ENCODE results near the gene HERC2. TPM values are rescaled to one million over a fixed set of nuclear protein-coding genes. Genes with fewer than 3 reads are reported as not detected.
"Not testable (repeated sequence)": the region's sequence is repeated elsewhere in the genome, so short reads cannot be mapped to it uniquely, and the experiment has no call there.

HERC2 gene
- total and polyA plus RNA-seq, 2 of the 4 experiments (the other 2 are of a cell fraction) = 20.8 to 28.9 TPM

DNA sequence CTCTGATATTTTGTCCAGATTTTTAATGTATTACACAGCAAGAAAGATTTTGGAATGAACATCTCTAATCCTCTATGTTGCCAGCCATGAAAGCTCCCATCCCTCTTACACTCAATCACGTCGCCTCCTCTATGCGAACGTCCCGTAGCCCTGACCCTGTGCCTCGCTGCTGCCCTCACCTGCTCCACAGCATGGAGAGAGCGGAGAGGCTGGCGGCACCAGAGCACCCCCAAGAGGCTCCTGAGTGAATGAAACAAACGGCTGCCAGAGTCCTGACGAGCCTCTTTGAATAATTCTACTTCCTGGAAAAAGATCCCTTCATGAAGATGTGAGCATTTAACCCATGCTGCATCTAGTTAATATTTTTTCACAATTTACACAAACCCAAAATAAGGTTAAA lies 116.3 kb downstream of the HERC2 start:
- H4K91ac ChIP-seq (ENCODE audit: insufficient read depth, low read depth, low read length); CTCF ChIA-PET; H3K14ac ChIP-seq (replicated peaks; ENCODE audit: low read depth, low read length); H3K9me3 ChIP-seq (ENCODE audit: control insufficient read depth, insufficient read depth, low read length); in situ Hi-C loops (cut with MboI; ENCODE audit: low sequenced_read_pairs); H4K20me1 ChIP-seq (ENCODE audit: insufficient read depth, low read length); H3K27me3 ChIP-seq (ENCODE audit: control insufficient read depth, insufficient read depth, low read length); H4K5ac ChIP-seq (ENCODE audit: low read depth, low read length); intact Hi-C loops (cut with micrococcal nuclease); H2BK20ac ChIP-seq (ENCODE audit: low read depth, low read length); H3K36me3 ChIP-seq (ENCODE audit: control insufficient read depth, insufficient read depth, low read length); H3K9ac ChIP-seq (ENCODE audit: low read depth, low read length); BruUV-seq (replicated peaks); H3K9me1 ChIP-seq (ENCODE audit: insufficient read depth, low read length); H3K56ac ChIP-seq (ENCODE audit: extremely low read depth, insufficient read depth, low read length); H2AFZ ChIP-seq (replicated peaks; ENCODE audit: low read length, poor library complexity); H3K18ac ChIP-seq (ENCODE audit: low read depth, low read length); H3K4me3 ChIP-seq (ENCODE audit: insufficient read depth, low read depth, low read length); H3K79me1 ChIP-seq (ENCODE audit: low read depth in 1 of 2, low read length in 2 of 2); DNase-seq; H3K23ac ChIP-seq (ENCODE audit: low read depth, low read length); H3K4me1 ChIP-seq (ENCODE audit: control insufficient read depth, insufficient read depth, low read length); H2AK5ac ChIP-seq (ENCODE audit: low read depth, low read length); H2BK5ac ChIP-seq (ENCODE audit: low read depth, low read length, poor library complexity, severe bottlenecking); dilution Hi-C loops (cut with HindIII; ENCODE audit: low sequenced_read_pairs, unreplicated experiment); H3K4ac ChIP-seq (ENCODE audit: low read depth, low read length); H2AK9ac ChIP-seq (replicated peaks; ENCODE audit: low read depth, low read length, poor library complexity); H2BK120ac ChIP-seq (ENCODE audit: low read depth, low read length); ATAC-seq (ENCODE audit: low read depth); H3K27ac ChIP-seq (ENCODE audit: insufficient read depth, low read length); POLR2A ChIA-PET (ENCODE audit: unreplicated experiment); H4K8ac ChIP-seq (ENCODE audit: low read depth in 2 of 2, low read length in 2 of 2); H3K4me2 ChIP-seq (ENCODE audit: low read depth, low read length); H2BK15ac ChIP-seq (ENCODE audit: low read depth, low read length): not testable (repeated sequence)
- WGBS, 2 experiments (ENCODE audit: extremely low coverage in 2 of 2, insufficient read length in 1 of 2) = no CpG with 5 or more reads among the region's 10 CpGs

DNA sequence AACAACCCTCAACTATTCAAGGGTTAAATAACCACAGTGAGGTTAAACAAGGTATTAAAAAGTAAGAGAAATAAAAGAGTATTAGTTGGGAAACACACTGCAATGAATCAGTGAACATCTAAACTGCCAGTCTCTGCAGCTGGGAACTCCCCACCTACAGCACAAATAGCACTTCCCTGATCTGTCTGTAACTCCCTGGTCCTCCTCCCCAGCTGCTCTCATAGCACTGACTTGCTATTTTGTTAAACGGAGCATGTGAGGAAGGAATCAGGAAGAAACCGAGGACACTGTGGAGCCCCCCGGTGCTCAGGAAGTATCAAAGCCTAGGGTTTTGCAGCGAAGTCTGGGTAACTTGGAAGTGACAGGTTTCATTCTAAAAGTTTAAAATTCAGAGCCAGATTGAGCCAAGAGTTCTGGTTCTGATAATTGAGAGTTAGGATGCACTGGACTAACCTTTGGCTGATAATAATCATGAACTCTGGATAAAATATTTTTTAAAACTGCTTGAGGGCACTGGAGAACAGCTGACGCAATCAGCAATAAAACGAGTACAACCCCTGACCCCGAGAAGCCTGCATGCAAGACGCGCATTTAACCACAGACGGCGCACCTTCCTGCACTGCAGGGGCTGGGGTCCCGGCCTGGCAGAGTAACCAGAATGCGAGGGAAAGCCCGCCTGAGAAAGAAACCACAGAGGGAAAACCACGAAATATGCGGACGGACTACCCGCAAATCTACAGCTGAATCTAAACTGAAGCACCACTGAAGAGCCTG lies 118.7 kb downstream of the HERC2 start:
- H4K5ac ChIP-seq (ENCODE audit: low read depth, low read length); CTCF ChIA-PET; H2AFZ ChIP-seq (replicated peaks; ENCODE audit: low read length, poor library complexity); H3K9ac ChIP-seq (ENCODE audit: low read depth, low read length); H2BK15ac ChIP-seq (ENCODE audit: low read depth, low read length); H3K27me3 ChIP-seq (ENCODE audit: control insufficient read depth, insufficient read depth, low read length); H2BK20ac ChIP-seq (ENCODE audit: low read depth, low read length); H3K9me1 ChIP-seq (ENCODE audit: insufficient read depth, low read length); POLR2A ChIA-PET (ENCODE audit: unreplicated experiment); H3K18ac ChIP-seq (ENCODE audit: low read depth, low read length); H2AK9ac ChIP-seq (replicated peaks; ENCODE audit: low read depth, low read length, poor library complexity); H3K14ac ChIP-seq (replicated peaks; ENCODE audit: low read depth, low read length); H3K4me3 ChIP-seq (ENCODE audit: insufficient read depth, low read depth, low read length); H2BK5ac ChIP-seq (ENCODE audit: low read depth, low read length, poor library complexity, severe bottlenecking); H3K79me1 ChIP-seq (ENCODE audit: low read depth in 1 of 2, low read length in 2 of 2); H3K56ac ChIP-seq (ENCODE audit: extremely low read depth, insufficient read depth, low read length); dilution Hi-C loops (cut with HindIII; ENCODE audit: low sequenced_read_pairs, unreplicated experiment); H3K23ac ChIP-seq (ENCODE audit: low read depth, low read length); H4K20me1 ChIP-seq (ENCODE audit: insufficient read depth, low read length); H3K36me3 ChIP-seq (ENCODE audit: control insufficient read depth, insufficient read depth, low read length); H3K9me3 ChIP-seq (ENCODE audit: control insufficient read depth, insufficient read depth, low read length); H4K91ac ChIP-seq (ENCODE audit: insufficient read depth, low read depth, low read length); DNase-seq; in situ Hi-C loops (cut with MboI; ENCODE audit: low sequenced_read_pairs); H3K27ac ChIP-seq (ENCODE audit: insufficient read depth, low read length); H3K4ac ChIP-seq (ENCODE audit: low read depth, low read length); H4K8ac ChIP-seq (ENCODE audit: low read depth in 2 of 2, low read length in 2 of 2); H3K4me2 ChIP-seq (ENCODE audit: low read depth, low read length); ATAC-seq (ENCODE audit: low read depth); H2AK5ac ChIP-seq (ENCODE audit: low read depth, low read length); BruUV-seq (replicated peaks); H3K4me1 ChIP-seq (ENCODE audit: control insufficient read depth, insufficient read depth, low read length); H2BK120ac ChIP-seq (ENCODE audit: low read depth, low read length); intact Hi-C loops (cut with micrococcal nuclease): not testable (repeated sequence)
- WGBS, 2 experiments (ENCODE audit: extremely low coverage in 2 of 2, insufficient read length in 1 of 2) = 98% methylated on average over 5 of the region's 18 CpGs; no CpG with 5 or more reads in 1 of the 2 experiments
